ENCODE data around the gene LOXHD1. TPM values are rescaled to one million over a fixed set of nuclear protein-coding genes. Genes with fewer than 3 reads are reported as not detected.

Gene LOXHD1
- total RNA-seq, 1 donor from 2014 or later = 0.23 TPM

- H3K4me1 Mint-ChIP-seq (ENCODE audit: unreplicated experiment) = peaks cover 14% of the 10 kb centered on the region
- no peak for TF ChIP-seq CTCF (IDR thresholded peaks at IDR 0.05; ENCODE audit: unreplicated experiment)
- H3K36me3 Mint-ChIP-seq (ENCODE audit: low read depth, unreplicated experiment) = no peaks in the 10 kb centered on the region
- H3K27me3 Mint-ChIP-seq (ENCODE audit: unreplicated experiment) = peaks cover 4% of the 10 kb centered on the region
- H3K27ac Mint-ChIP-seq (ENCODE audit: unreplicated experiment) = no peak overlapping the region
- H3K9me3 Mint-ChIP-seq (ENCODE audit: unreplicated experiment) = no peaks in the 10 kb centered on the region
- H3K4me3 Mint-ChIP-seq (ENCODE audit: unreplicated experiment) = no peak overlapping the region
- DNase-seq (ENCODE audit: low spot score) = no peak
These were observed 194.5 kb downstream of the LOXHD1 start for GRCh38 chr18:46462523-46462922.

GRCh38 chr18:46461993-46462392 is 195.0 kb downstream of the LOXHD1 start:
- Mint-ChIP-seq H3K27me3 (ENCODE audit: unreplicated experiment) (peaks cover 5% of the 10 kb centered on the region), H3K9me3 (ENCODE audit: unreplicated experiment) (no peaks in the 10 kb centered on the region), H3K36me3 (ENCODE audit: low read depth, unreplicated experiment) (no peaks in the 10 kb centered on the region), H3K4me1 (ENCODE audit: unreplicated experiment) (peaks cover 14% of the 10 kb centered on the region), H3K4me3 (ENCODE audit: unreplicated experiment) (no peak overlapping the region), H3K27ac (ENCODE audit: unreplicated experiment) (no peak overlapping the region)
- TF ChIP-seq CTCF (IDR thresholded peaks at IDR 0.05; ENCODE audit: unreplicated experiment) = no peak
- DNase-seq (ENCODE audit: low spot score) = no peak

- peaks cover 14% of the 10 kb centered on the region for H3K4me1 Mint-ChIP-seq (ENCODE audit: unreplicated experiment)
- H3K36me3 Mint-ChIP-seq (ENCODE audit: low read depth, unreplicated experiment) = no peaks in the 10 kb centered on the region
- no peak for TF ChIP-seq CTCF (IDR thresholded peaks at IDR 0.05; ENCODE audit: unreplicated experiment)
- no peak overlapping the region for H3K4me3 Mint-ChIP-seq (ENCODE audit: unreplicated experiment)
- no peaks in the 10 kb centered on the region for H3K9me3 Mint-ChIP-seq (ENCODE audit: unreplicated experiment)
- H3K27ac Mint-ChIP-seq (ENCODE audit: unreplicated experiment) = no peak overlapping the region
- peaks cover 6% of the 10 kb centered on the region for H3K27me3 Mint-ChIP-seq (ENCODE audit: unreplicated experiment)
- DNase-seq (ENCODE audit: low spot score) = no peak
These were observed 196.3 kb downstream of the LOXHD1 start for GRCh38 chr18:46460754-46461153.

GRCh38 chr18:46459789-46460455 is 197.1 kb downstream of the LOXHD1 start:
- no peak overlapping the region for H3K4me3 Mint-ChIP-seq (ENCODE audit: unreplicated experiment)
- peaks cover 9% of the 10 kb centered on the region for H3K4me1 Mint-ChIP-seq (ENCODE audit: unreplicated experiment)
- no peaks in the 10 kb centered on the region for H3K9me3 Mint-ChIP-seq (ENCODE audit: unreplicated experiment)
- no peak for DNase-seq (ENCODE audit: low spot score)
- TF ChIP-seq CTCF (IDR thresholded peaks at IDR 0.05; ENCODE audit: unreplicated experiment) = no peak
- peaks cover 6% of the 10 kb centered on the region for H3K27me3 Mint-ChIP-seq (ENCODE audit: unreplicated experiment)
- H3K27ac Mint-ChIP-seq (ENCODE audit: unreplicated experiment) = no peak overlapping the region
- H3K36me3 Mint-ChIP-seq (ENCODE audit: low read depth, unreplicated experiment) = no peaks in the 10 kb centered on the region

GRCh38 chr18:46458472-46458871 is 198.5 kb downstream of the LOXHD1 start:
- no peak for TF ChIP-seq CTCF (IDR thresholded peaks at IDR 0.05; ENCODE audit: unreplicated experiment)
- Mint-ChIP-seq H3K4me3 (ENCODE audit: unreplicated experiment) (no peak overlapping the region), H3K27me3 (ENCODE audit: unreplicated experiment) (peaks cover 6% of the 10 kb centered on the region), H3K27ac (ENCODE audit: unreplicated experiment) (no peak overlapping the region), H3K36me3 (ENCODE audit: low read depth, unreplicated experiment) (no peaks in the 10 kb centered on the region), H3K9me3 (ENCODE audit: unreplicated experiment) (no peaks in the 10 kb centered on the region), H3K4me1 (ENCODE audit: unreplicated experiment) (no peaks in the 10 kb centered on the region)
- DNase-seq (ENCODE audit: low spot score) = no peak
